ENCODE measurements around the gene MACO1.
A peak's percentile ranks its signal among the peaks of the same experiment; 100 is the strongest.
"Not testable (repeated sequence)": the region's sequence is repeated elsewhere in the genome, so short reads cannot be mapped to it uniquely, and the experiment has no call there.

Gene MACO1

GRCh38 chr1:25430073-25430966, at the start of gene MACO1:
MACO1 (plus strand) TSS chr1:25430897; CDS start chr1:25431099, 202 bp downstream.
- DNase-seq = peak; percentile 98

GRCh38 chr1:25382543-25382942, 48.2 kb upstream of the MACO1 start:
- not testable (repeated sequence) for DNase-seq

- DNase-seq = not testable (repeated sequence)
Observed at GRCh38 chr1:25383090-25383489, 47.6 kb upstream of the MACO1 start.

- DNase-seq = not testable (repeated sequence)
Observed at GRCh38 chr1:25383875-25384274, 46.8 kb upstream of the MACO1 start.

- DNase-seq = not testable (repeated sequence)
Observed at GRCh38 chr1:25387096-25387495, 43.6 kb upstream of the MACO1 start.

GRCh38 chr1:25388691-25389090, 42.0 kb upstream of the MACO1 start:
- DNase-seq = peak; percentile 68

GRCh38 chr1:25389721-25390120, 41.0 kb upstream of the MACO1 start:
- DNase-seq = not testable (repeated sequence)

GRCh38 chr1:25392841-25393240, 37.9 kb upstream of the MACO1 start:
- no peak for DNase-seq

- not testable (repeated sequence) for DNase-seq
Observed at GRCh38 chr1:25397549-25397948, 33.1 kb upstream of the MACO1 start.

- DNase-seq = not testable (repeated sequence)
Observed at GRCh38 chr1:25398079-25398478, 32.6 kb upstream of the MACO1 start.

GRCh38 chr1:25402947-25403803, 27.5 kb upstream of the MACO1 start:
- DNase-seq = not testable (repeated sequence)

GRCh38 chr1:25405731-25406305, 24.9 kb upstream of the MACO1 start:
- not testable (repeated sequence) for DNase-seq

- not testable (repeated sequence) for DNase-seq
Observed at GRCh38 chr1:25409641-25410427, 20.9 kb upstream of the MACO1 start.

GRCh38 chr1:25412872-25413623, 17.6 kb upstream of the MACO1 start:
- DNase-seq = not testable (repeated sequence)

GRCh38 chr1:25414157-25414556, 16.5 kb upstream of the MACO1 start:
- DNase-seq = not testable (repeated sequence)

- not testable (repeated sequence) for DNase-seq
Observed at GRCh38 chr1:25414578-25414977, 16.1 kb upstream of the MACO1 start.

- not testable (repeated sequence) for DNase-seq
Observed at GRCh38 chr1:25417280-25417679, 13.4 kb upstream of the MACO1 start.

- not testable (repeated sequence) for DNase-seq
Observed at GRCh38 chr1:25419339-25419738, 11.4 kb upstream of the MACO1 start.

GRCh38 chr1:25420715-25421114, 10.0 kb upstream of the MACO1 start, which contains the start of gene RHCE:
RHCE (minus strand) TSS chr1:25420825; CDS start chr1:25420786, 39 bp downstream.
- DNase-seq = not testable (repeated sequence)

- not testable (repeated sequence) for DNase-seq
Observed at GRCh38 chr1:25423206-25423605, 7.5 kb upstream of the MACO1 start.

Measured in NCI-H345 (cell line).